Fibroblast of lung (primary cell): ENCODE measurements around the gene FBXO38.

Experiments used
- CTCF ChIP-seq, 2 donors: IDR thresholded peaks in 1 of 2; conservative IDR thresholded peaks in 1 of 2; 1 replicate in 1 of 2; 2 replicates in 1 of 2; pipeline ENCODE4 v1.5.1; 2011 to 2012; ENCODE audit warnings: low read length in 2 of 2, control low read depth in 1 of 2, inconsistent platforms in 1 of 2, low read depth in 1 of 2, mild to moderate bottlenecking in 1 of 2
- EZH2 ChIP-seq: IDR thresholded peaks from 2 replicates; pipeline ENCODE4 v1.5.1; 2012; ENCODE audit warnings: low read length, control low read depth, mild to moderate bottlenecking; ENCODE audit errors: missing control alignments

GRCh38 chr5:148437249-148437648 is 53.5 kb downstream of the FBXO38 start:
- no peak for TF ChIP-seq CTCF (conservative IDR thresholded peaks at IDR 0.05 in 1 of 2, IDR thresholded peaks at IDR 0.05 in 1 of 2; ENCODE audit: low read depth in 1 of 2, low read length in 2 of 2)
- TF ChIP-seq EZH2 = no peak
